Urinary bladder (tissue), 4 donors: ENCODE data around the gene MS4A10. TPM values are rescaled to one million over a fixed set of nuclear protein-coding genes. Genes with fewer than 3 reads are reported as not detected.

Experiments used
- DNase-seq: peaks from one replicate; pipeline ENCODE4 v3.0.0-alpha.2; 2015; ENCODE audit errors: extremely low spot score
- H3K27ac ChIP-seq: one replicate; pipeline ENCODE4 v1.5.1; 2013; ENCODE audit warnings: low read depth, mild to moderate bottlenecking, moderate library complexity
- H3K36me3 ChIP-seq: one replicate; pipeline ENCODE4 v1.6.1; 2013; ENCODE audit warnings: mild to moderate bottlenecking, moderate library complexity; ENCODE audit not compliant: insufficient read depth
- H3K4me1 ChIP-seq: one replicate; pipeline ENCODE4 v1.6.1; 2013; ENCODE audit warnings: mild to moderate bottlenecking, moderate library complexity; ENCODE audit not compliant: insufficient read depth
- H3K4me3 ChIP-seq: one replicate; pipeline ENCODE4 v1.5.1; 2013; ENCODE audit warnings: low read depth, low read length
- WGBS: extraction: QIAGEN DNeasy Blood & Tissue Kit; methylation state at CpG from one replicate; pipeline ENCODE4 v1.1.7; 2013; 5-methylcytosine and 5-hydroxymethylcytosine counted together
- polyA plus RNA-seq: library from polyadenylated mRNA; stranded (reverse); fragments of 200-250 nt; gene quantifications from one replicate; pipeline ENCODE4 v1.2.3, GENCODE V29; 2013
- total RNA-seq: library from RNA; depleted of rRNA; stranded (reverse); fragments of >200 nt; gene quantifications from one replicate; pipeline ENCODE4 v1.2.3, GENCODE V29; 2014
- donor health status: healthy with polysubstance abuse.
- donor health status: healthy.

The MS4A10 gene
- total and polyA plus RNA-seq, 2 donors, result not detected

GRCh38 chr11:60785806-60786361, 751 bp downstream of the MS4A10 start:
- H3K4me3 ChIP-seq, result no peak overlapping the region
- no peaks in the 10 kb centered on the region for H3K36me3 ChIP-seq
- no peak for DNase-seq
- H3K4me1 ChIP-seq, result no peaks in the 10 kb centered on the region
- WGBS, result 52% methylated on average over 8 of the region's 8 CpGs
- H3K27ac ChIP-seq, result no peak overlapping the region

DNA sequence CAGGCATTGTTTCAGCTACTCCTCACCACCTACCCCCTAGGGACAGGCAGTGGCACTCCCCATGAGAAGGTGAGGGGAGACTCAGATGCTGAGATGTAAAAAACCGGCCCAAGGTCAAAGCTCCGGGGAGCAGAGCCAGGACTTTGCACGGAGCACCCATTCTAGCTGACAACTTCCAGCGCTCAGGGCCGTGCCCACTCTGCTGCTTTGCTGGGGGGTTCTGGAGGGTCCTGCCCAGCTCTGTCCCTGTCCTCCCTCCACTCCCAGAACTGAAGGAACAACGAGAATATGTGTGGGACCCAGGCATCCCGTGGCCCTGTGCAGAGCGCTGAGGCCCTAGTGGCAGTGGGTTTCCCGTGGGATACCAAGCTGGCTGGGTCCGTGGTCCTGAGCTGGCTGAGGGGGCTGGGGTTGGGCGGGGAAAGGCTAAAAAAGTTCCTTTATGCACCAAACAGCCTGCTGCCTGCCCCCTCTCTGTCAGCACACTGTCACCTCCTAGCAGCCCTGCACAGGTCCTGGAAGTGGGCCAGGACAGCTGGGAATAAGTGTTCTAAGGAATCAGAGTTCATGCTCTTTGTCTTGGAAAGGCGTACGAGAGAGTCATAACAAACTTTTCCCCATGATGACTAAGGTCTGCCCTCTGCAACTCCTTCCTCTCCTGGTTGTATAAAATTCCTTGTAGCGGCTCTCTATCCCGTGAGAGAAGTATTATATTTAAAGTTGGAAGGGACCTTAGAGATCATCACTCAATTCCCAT, 1.9 kb downstream of the MS4A10 start:
- H3K36me3 ChIP-seq, result no peaks in the 10 kb centered on the region
- DNase-seq, result no peak

GRCh38 chr11:60788401-60789125, 3.4 kb downstream of the MS4A10 start:
- Histone ChIP-seq H3K36me3 (no peaks in the 10 kb centered on the region), H3K4me3 (no peak overlapping the region), H3K27ac (no peak overlapping the region), H3K4me1 (no peaks in the 10 kb centered on the region)
- DNase-seq, result no peak
- 86% methylated on average over 7 of the region's 7 CpGs for WGBS

More for the DNA sequence above, 1.9 kb downstream of the MS4A10 start:
- Histone ChIP-seq H3K4me1 (no peaks in the 10 kb centered on the region), H3K4me3 (no peak overlapping the region), H3K27ac (no peak overlapping the region)
- 44% methylated on average over 15 of the region's 15 CpGs for WGBS

- no peaks in the 10 kb centered on the region for H3K4me1 ChIP-seq
- H3K4me3 ChIP-seq, result no peak overlapping the region
- no peak overlapping the region for H3K27ac ChIP-seq
- WGBS, result 92% methylated on average over 3 of the region's 3 CpGs
- H3K36me3 ChIP-seq, result no peaks in the 10 kb centered on the region
- DNase-seq, result no peak
Measured at GRCh38 chr11:60790726-60791125, 5.6 kb downstream of the MS4A10 start.

DNA sequence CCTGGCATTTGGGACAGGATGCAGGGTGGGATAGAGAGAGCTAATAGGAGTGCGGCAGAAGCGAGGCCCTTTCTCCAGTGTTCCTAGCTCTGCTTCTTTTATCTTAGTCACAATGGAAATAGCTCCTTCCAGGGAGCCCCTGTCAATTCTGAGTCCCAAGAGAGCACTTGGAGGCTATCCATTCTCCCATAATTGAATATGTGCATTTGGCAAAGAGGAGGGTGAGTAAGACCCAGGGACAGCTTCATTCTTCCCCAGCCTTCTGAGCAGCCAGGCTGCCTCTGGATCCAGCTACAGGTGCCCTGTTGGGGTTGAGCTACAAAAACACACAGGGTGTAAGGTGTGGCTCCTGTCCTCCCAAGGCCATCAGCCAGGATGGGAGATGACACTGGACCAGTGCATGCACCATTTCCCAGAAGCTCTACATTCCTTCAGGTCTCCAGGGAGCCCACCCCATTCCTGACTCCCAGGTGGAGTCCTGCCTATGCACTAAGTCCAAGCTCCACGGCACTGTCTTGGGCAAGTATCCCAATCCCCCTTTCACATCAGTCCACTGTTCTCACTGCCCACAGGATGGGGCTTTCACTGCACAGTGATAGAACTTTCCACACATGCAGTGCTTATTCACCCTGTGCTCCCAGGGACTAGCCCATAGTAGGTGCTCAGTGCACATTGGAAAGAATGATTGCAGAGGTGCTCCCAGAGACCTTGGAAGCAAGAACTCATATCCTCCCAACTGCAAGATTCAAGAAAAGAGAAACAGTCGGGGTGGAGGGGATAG, 6.2 kb downstream of the MS4A10 start:
- DNase-seq, result no peak
- WGBS, result 88% methylated on average over 4 of the region's 4 CpGs

DNA sequence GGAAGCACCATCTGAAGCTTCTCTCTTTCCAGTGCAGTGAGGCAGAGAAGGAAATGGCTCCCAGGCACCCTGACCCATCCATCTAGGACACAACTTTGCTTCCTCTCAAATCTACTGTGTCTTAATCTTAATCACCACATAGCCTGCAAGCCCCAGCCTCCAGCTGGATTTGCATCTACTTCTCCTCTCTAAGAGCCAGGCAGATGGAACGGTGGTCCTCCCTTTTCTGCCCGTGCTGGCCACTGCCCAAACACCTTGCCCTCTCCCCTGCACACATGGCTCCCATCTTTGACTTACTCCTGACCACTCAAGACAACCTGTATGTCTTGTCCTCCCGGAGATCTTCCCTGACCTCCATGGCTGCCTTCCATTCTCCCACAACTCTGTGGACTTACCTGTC, 7.4 kb downstream of the MS4A10 start:
- DNase-seq, result no peak
- Histone ChIP-seq H3K36me3 (no peaks in the 10 kb centered on the region), H3K27ac (no peak overlapping the region), H3K4me3 (no peak overlapping the region), H3K4me1 (no peaks in the 10 kb centered on the region)
- WGBS, result 69% methylated on average over 3 of the region's 3 CpGs

More for the DNA sequence above, 6.2 kb downstream of the MS4A10 start:
- no peaks in the 10 kb centered on the region for H3K36me3 ChIP-seq
- no peak overlapping the region for H3K27ac ChIP-seq
- H3K4me1 ChIP-seq, result no peaks in the 10 kb centered on the region
- H3K4me3 ChIP-seq, result no peak overlapping the region

DNA sequence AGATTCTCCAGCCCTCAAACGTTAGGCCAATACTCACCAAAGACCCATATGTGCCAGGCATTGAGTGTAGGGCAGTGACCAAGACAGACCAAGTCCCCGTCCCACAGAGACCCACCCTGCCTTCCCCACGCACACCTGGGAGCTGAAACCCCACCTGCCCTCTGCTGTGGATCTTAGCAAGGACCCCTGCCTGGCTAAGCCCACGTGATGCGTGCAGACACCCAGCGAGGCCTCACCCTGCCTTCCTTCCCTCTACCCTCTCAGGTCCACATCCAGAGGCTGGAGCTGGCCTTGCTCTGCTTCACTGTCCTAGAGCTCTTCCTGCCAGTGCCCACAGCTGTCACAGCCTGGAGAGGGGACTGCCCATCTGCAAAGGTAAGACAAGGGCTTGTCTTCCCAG, 10.2 kb downstream of the MS4A10 start:
- 72% methylated on average over 6 of the region's 6 CpGs for WGBS
- DNase-seq, result no peak
- Histone ChIP-seq H3K4me1 (no peaks in the 10 kb centered on the region), H3K36me3 (no peaks in the 10 kb centered on the region), H3K4me3 (no peak overlapping the region), H3K27ac (no peak overlapping the region)

DNA sequence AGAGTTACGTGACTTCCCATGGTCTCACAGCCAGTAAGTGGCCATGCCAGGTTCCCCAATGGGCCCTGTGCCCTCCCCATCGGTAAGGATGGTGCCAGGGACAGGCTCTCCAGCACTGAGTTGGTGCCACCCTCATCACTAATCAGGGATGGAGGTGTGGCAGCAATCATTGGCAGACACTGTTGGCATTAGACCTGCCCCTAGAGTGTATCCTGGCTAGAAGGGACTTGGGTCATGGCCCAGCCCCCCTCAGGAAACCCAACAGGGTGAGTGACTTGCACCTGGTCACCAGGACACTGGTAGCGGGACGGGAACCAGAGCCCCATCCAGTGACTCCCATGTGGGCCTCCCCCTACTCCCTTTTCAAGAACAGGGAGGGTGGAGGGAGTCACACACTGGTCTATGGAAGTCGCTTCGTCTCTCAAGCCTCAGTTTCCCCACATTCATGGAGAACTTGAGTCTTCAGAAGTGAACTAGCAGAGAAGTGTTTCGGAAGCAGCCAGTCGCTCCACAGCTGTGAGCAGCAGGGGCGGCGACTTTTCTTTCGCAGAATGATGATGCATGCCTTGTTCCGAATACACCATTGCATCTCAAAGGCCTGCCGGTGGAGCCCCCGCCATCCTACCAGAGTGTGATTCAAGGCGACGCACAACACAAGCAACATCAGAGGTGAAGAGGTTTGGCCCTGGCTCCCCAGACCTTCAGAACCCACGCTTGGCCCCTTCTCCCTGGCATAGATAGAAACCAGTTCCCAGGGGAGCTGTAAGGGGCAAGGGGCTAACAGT, 12.9 kb downstream of the MS4A10 start:
- no peak overlapping the region for H3K4me3 ChIP-seq
- H3K36me3 ChIP-seq, result no peaks in the 10 kb centered on the region
- WGBS, result 85% methylated on average over 17 of the region's 17 CpGs
- no peak for DNase-seq
- H3K4me1 ChIP-seq, result no peaks in the 10 kb centered on the region
- H3K27ac ChIP-seq, result no peak overlapping the region

DNA sequence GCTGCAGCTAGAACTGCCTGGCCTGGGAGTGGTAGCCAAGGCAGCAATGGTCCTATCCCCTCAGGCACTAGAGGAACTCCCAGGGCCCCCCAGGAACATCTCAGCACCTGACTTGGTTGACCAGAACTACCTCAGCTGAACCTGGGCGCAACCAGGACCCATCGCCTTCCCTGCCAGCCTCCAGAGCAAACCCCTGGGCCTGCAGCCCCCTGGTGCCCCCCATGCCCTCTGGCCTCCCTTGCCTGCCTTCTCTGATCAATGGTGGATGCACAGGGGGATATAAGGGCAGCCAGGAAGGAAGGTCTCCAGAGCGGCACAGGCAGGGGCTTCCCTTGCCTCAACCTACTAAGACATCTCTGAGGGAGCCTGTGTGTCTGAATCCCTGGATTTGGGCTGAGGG, 13.5 kb downstream of the MS4A10 start:
- Histone ChIP-seq H3K36me3 (no peaks in the 10 kb centered on the region), H3K27ac (no peak overlapping the region), H3K4me3 (no peak overlapping the region), H3K4me1 (no peaks in the 10 kb centered on the region)
- DNase-seq, result no peak
- WGBS, result 91% methylated on average over 3 of the region's 3 CpGs

GRCh38 chr11:60801194-60801593, 16.1 kb downstream of the MS4A10 start:
- no peak for DNase-seq
- 93% methylated on average over 10 of the region's 10 CpGs for WGBS
- H3K4me1 ChIP-seq, result no peaks in the 10 kb centered on the region
- H3K36me3 ChIP-seq, result no peaks in the 10 kb centered on the region
- H3K4me3 ChIP-seq, result no peak overlapping the region
- no peak overlapping the region for H3K27ac ChIP-seq

- no peaks in the 10 kb centered on the region for H3K4me1 ChIP-seq
- H3K36me3 ChIP-seq, result no peaks in the 10 kb centered on the region
- DNase-seq, result no peak
- H3K27ac ChIP-seq, result no peak overlapping the region
- no peak overlapping the region for H3K4me3 ChIP-seq
- 75% methylated on average over 7 of the region's 7 CpGs for WGBS
Measured at GRCh38 chr11:60803273-60803936, 18.3 kb downstream of the MS4A10 start.

- H3K36me3 ChIP-seq, result no peaks in the 10 kb centered on the region
- H3K4me3 ChIP-seq, result no peak overlapping the region
- DNase-seq, result no peak
- no peaks in the 10 kb centered on the region for H3K4me1 ChIP-seq
- 61% methylated on average over 3 of the region's 3 CpGs for WGBS
- no peak overlapping the region for H3K27ac ChIP-seq
Measured at GRCh38 chr11:60809249-60809648, 24.1 kb downstream of the MS4A10 start.
